CD4-positive, alpha-beta T cell treated with Interleukin-21 for 1 hour (primary cell): Measurements from ENCODE around the gene KCNIP3.
"Not testable (repeated sequence)": the region's sequence is repeated elsewhere in the genome, so short reads cannot be mapped to it uniquely, and the experiment has no call there.

Source experiments
- DNase-seq: peaks from one replicate; pipeline ENCODE4 v3.0.0-alpha.2; 2020

The KCNIP3 gene

DNA sequence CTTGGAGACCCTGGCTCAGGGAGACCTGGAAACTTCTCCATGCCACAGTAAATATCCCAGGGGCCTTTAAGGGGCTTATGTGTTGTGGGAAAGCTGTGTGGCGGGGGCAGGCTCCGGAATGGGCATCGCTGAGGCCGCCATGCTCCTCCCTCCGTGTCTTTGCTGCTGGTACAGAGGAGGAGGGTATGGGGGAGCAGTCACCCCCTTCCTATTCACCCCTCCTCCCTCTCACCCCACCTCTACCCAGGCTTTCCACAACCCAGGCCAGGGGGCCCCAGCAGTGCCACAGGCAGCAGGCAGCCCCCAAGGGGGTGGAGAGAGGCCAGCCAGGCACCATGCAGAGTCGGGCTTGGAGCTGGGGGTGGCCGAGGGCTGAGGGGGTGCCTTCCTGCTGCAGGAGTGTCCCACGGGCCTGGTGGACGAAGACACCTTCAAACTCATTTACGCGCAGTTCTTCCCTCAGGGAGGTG, 77.3 kb downstream of the KCNIP3 start:
- DNase-seq: no peak

DNA sequence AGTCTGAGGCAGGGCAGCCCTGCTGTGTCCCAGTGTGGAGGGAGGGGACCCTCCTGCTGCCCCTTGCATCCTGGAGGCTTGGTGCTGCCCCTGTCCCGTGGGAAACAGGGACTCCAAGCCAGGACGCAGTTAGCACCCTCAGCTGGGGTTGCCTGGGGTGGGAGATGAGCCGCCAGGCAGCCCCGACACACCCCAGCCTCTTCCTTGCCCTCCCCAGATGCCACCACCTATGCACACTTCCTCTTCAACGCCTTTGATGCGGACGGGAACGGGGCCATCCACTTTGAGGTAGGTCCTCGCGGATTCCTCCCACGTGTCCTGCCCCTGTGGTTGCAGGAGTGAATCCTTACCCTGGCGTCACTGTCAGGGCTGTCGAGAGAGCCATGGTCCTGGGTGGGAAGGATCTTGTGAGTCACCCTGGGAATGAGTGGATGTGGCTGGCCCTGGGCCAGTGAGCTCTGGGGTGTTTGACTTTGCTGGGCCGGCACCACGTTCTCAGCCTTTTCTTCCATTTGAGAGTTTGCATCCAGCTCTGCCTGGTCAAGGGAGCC, 77.8 kb downstream of the KCNIP3 start:
- DNase-seq: no peak

DNA sequence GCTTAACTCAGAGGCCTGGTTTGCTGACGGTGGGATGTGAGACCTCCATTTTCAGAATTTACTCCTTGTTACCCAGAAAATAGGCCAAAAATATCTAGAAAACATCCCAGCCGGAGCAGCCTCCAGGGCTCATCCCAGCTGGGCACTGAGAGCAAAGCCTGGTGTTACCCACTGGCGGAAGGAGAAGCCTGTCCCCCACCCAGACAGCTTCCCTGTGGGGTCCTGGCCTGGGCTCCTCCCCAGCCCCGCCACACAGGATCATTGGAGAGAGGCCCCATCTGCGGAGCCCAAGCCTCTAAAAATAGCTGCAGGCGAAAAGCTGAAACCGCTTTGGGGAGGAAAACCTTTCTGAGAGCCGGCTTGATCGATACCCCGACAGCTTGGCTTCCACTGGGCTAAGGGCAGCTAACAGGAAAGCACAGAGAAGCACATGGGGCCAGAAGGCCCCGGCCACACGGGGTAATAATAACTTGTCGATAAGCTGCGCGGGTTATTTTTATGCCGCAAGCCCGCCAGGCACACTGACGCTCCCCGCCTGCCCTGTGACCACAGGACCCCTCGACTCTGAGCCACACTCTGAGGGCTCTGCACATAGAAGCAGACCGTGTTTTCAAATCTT, 78.5 kb downstream of the KCNIP3 start:
- no peak for DNase-seq

- DNase-seq: no peak
These were observed 79.4 kb downstream of the KCNIP3 start for GRCh38 chr2:95376311-95377215.

DNA sequence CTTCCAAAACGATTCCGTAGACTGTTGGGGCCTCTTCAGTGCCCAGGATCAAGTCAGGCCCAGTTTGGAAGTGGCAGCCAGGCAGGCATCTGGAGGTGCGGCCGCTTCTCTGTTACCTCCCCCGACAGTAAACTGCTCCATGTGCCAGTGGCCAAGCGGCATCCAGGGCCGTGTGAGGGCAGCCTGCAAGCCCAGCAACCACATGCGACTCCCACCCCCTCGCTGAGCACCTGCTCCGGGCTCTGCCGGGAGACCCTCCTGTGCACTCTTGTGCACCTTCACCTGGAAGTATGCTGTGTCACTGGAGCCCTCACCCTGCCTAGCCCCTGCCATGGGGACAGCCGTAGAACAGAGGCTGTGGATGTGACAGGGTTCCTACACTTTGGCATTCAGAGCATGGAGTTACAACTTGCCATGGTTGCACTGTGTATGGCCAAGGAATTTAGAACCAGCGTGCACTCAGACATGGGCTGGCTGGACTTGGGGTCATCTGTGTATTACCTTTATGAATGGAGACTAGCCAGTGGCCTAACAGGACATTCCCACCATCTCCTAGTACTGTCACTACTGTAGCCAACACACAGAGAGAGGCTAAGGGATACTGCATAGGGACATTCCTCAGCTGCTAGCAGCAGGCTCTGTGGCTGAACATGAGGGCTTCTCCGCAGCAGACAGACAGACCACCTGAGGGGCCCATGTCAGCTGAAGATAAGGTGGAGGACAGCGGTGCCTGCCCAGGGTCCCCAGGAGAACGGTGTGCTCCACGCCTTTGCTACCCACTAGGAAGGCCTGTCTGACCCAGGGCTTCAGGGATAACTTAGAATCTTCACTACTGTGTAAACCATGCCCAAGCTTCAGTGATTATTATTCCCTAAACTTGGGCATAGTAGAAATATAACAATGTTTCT, 80.3 kb downstream of the KCNIP3 start:
- DNase-seq: no peak

- DNase-seq: not testable (repeated sequence)
These were observed 81.1 kb downstream of the KCNIP3 start for GRCh38 chr2:95378281-95378680.

- no peak for DNase-seq
These were observed 82.3 kb downstream of the KCNIP3 start for GRCh38 chr2:95379371-95379831.

DNA sequence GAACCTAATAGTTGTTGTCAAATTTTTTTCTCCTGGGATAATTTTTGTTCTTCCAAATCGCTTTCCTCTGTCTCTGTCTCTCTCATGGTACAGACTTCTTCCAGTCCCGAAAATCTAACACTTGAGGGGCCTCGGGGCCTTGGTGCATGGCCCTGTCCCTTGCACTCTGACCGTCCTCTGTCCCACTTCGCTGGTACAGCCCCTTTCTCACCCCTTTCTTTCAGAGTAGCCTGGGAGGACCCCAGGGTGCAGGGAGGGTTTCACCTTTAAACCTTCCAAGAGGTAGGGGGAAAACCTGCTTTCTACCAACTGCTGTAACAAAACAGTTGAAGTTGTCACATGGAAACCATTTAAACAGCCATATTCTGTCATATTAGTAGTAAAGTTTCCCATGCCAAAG, 83.1 kb downstream of the KCNIP3 start:
- no peak for DNase-seq

GRCh38 chr2:95380731-95381130, 83.6 kb downstream of the KCNIP3 start:
- no peak for DNase-seq

- no peak for DNase-seq
These were observed 84.4 kb downstream of the KCNIP3 start for GRCh38 chr2:95381212-95382191.

GRCh38 chr2:95382192-95382591, 85.0 kb downstream of the KCNIP3 start:
- no peak for DNase-seq

DNA sequence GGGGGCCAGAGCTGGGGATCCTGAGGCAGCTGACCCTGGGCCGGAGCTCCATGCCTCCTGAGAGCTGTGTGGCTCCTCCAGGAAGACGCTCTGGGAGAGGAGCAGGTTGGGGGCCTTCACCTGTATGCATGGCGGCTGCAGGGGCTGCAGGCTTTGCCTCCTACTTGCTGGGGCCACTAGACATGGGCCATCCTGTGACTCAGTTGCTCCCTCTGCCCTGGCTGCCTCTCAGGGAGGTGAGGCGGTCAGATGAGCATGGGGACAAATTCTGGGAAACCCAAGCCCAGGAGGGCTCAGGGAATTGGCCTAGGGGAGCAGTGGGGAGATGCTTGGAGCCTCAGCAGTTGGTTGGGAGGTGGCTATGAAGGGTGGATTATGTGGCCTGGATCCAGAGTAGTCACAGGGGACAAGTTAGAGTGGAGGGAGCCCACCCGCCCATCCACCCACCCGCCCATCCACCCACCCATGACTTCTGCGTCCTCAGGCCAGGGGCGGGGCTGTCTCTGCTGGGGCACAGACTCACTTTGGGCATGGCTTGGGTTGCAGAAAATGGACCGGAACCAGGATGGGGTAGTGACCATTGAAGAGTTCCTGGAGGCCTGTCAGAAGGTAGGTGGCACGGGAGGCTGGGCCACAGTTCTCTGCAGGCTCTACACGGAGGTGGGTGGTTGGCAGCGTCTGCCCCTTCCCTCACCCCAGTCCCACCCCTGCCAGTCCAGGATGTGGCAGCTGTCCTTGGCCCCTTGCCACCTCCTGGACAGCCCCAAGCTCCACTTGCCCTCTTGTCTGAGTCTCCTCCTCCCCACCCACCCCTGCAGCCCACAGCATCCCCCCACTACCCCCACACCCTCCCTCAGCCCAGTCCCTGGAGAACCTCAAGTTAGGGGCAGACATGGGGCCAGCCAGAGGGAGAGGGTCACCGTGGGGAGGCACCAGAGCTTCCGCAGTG, 85.8 kb downstream of the KCNIP3 start:
- DNase-seq: no peak

DNA sequence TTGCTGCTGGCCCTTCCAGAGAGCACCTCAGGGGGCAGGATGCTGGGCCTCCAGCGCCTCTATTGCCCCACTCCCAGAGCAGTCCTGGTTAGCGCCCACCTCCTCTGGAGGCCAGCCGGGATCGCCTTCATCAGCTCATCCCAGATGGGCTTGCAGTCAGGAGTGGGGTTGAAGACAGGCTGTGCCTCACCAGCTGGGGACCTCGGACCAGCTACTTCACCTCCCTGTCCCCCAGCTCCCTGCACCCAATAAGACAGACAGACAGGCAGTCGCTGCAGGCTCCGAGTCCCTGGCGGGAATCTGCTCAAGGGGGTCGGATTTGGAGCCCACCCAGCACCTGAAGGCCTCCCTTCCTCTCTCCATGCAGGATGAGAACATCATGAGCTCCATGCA, 86.5 kb downstream of the KCNIP3 start:
- DNase-seq: no peak

- no peak for DNase-seq
These were observed 87.9 kb downstream of the KCNIP3 start for GRCh38 chr2:95384854-95385569.

GRCh38 chr2:95385570-95385984, 88.4 kb downstream of the KCNIP3 start:
- no peak for DNase-seq

DNA sequence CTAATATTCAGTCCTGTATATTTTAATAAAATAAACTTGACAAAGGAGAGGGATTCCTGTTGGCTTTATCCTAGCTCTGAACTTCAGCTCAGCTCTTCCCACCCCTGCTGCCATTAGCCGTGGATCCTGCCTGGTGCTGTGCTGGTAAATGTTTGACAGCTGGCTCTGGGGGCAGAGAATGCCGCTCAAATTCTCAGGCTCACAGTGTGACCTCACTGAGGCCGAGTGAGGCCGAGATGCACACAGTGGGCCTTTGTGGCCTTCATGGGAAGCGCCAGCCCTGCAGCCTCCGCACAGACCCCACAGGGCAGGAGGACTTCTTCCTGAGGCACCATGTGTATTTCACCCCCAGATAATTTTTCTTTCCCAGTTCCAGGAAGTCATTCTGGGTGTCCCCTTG, 88.9 kb downstream of the KCNIP3 start:
- no peak for DNase-seq

DNA sequence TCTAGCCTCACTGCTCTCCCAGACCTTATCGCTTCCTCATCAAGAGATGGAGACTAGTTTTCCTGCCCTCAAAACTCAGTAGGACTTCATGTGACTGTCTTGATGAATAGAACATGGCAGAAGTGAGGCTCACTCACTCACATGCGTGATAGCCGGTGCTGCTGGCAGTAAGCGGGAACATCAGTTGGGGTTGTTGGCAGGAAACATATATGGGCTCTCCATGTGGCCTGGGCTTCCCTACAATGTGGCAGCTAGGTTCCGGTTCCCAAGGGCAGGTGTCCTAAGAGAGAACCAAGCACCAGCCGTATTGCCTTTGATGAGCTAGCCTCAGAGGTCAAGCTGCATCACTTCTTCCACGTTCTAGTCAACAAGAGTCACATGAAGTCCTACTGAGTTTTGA, 90.2 kb downstream of the KCNIP3 start:
- no peak for DNase-seq

DNA sequence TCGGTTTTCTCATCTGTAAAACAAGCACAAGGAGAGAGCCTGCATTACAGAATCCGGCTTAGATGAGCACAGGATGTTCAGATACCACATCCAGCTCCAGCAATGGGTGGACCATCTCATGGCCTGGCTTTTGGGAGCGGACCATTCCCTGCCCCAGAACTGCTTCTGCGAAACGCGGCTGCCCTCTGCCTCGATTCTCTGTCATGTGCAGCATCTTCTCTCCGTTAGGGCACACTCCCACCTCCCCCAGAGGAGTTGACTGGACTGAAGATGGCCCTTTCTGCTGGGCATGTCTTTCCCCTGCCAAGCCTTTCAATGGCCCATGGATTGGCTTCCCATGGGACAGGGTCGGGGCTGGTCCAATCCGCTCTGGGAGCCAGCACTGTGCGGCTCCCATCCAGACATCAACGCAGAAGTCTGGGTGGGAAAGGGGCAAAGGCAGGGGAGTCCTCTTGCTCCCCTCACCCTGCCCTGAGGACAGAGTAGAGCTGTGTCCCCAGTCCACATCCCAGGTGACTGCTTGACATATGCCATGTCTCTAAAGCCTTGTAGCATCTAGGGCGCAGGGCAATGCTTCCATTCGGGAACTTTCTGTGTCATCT, 91.0 kb downstream of the KCNIP3 start:
- no peak for DNase-seq

GRCh38 chr2:95388856-95389244, 91.7 kb downstream of the KCNIP3 start:
- no peak for DNase-seq
